MCF 10A (cell line): ENCODE results near the gene NEDD8. TPM values are rescaled to one million over a fixed set of nuclear protein-coding genes. Genes with fewer than 3 reads are reported as not detected.

Source experiments
- BruUV-seq: library from RNA; stranded (reverse); fragments of 400-500 nt; replicated peaks from 2 replicates; lab custom pipeline; 2021; lab: Mats Ljungman, UMichigan
- CTCF ChIA-PET: fragments of 300-600 bp; sonication (Branson Sonifier 250); formaldehyde crosslinking; extraction: SDS; loops from one replicate; lab custom pipeline; 2021; ENCODE audit warnings: antibody characterized with exemption, inconsistent platforms; lab: Yijun Ruan, JAX
- POLR2A ChIA-PET: fragments of 300-600, 350-650 bp; sonication (Branson Sonifier 250); formaldehyde crosslinking; extraction: SDS; loops from one replicate; lab custom pipeline; 2020; ENCODE audit warnings: antibody characterized with exemption, inconsistent platforms; lab: Yijun Ruan, JAX
- DNase-seq: peaks from one replicate; pipeline ENCODE4 v3.0.0-alpha.2; 2018; ENCODE audit not compliant: unreplicated experiment
- H3K27ac Mint-ChIP-seq: one replicate; pipeline ENCODE4 v1.8.0; 2022; ENCODE audit warnings: mild to moderate bottlenecking, low read depth, mixed read lengths; ENCODE audit not compliant: unreplicated experiment
- H3K27me3 Mint-ChIP-seq: one replicate; pipeline ENCODE4 v1.8.0; 2022; ENCODE audit warnings: mixed read lengths; ENCODE audit not compliant: insufficient read depth, unreplicated experiment
- H3K36me3 Mint-ChIP-seq: one replicate; pipeline ENCODE4 v1.8.0; 2022; ENCODE audit warnings: mild to moderate bottlenecking, moderate library complexity, mixed read lengths; ENCODE audit not compliant: insufficient read depth, unreplicated experiment
- H3K4me1 Mint-ChIP-seq: one replicate; pipeline ENCODE4 v1.8.0; 2022; ENCODE audit warnings: mixed read lengths; ENCODE audit not compliant: insufficient read depth, unreplicated experiment
- H3K4me3 Mint-ChIP-seq: one replicate; pipeline ENCODE4 v1.8.0; 2022; ENCODE audit warnings: mild to moderate bottlenecking, moderate library complexity, mixed read lengths; ENCODE audit not compliant: unreplicated experiment
- H3K9me3 Mint-ChIP-seq: one replicate; pipeline ENCODE4 v1.8.0; 2022; ENCODE audit warnings: mixed read lengths; ENCODE audit not compliant: unreplicated experiment
- intact Hi-C: fragments of 100-400 bp; cut with micrococcal nuclease; formaldehyde crosslinking; loops from 2 replicates; pipeline ENCODE4 v1.14.1; 2022
- total RNA-seq: library from RNA; stranded (reverse); gene quantifications from 2 replicates; pipeline ENCODE4 v1.2.3, GENCODE V29; 2022
- TF ChIP-seq, protein P1 (sequence below): fragments of 200-600 bp; IDR thresholded peaks from one replicate; pipeline ENCODE4 v1.8.0; 2022; ENCODE audit warnings: antibody characterized with exemption, mild to moderate bottlenecking; ENCODE audit not compliant: unreplicated experiment

The NEDD8 gene
- total RNA-seq, 1 experiment from 2014 or later: 243 TPM

DNA sequence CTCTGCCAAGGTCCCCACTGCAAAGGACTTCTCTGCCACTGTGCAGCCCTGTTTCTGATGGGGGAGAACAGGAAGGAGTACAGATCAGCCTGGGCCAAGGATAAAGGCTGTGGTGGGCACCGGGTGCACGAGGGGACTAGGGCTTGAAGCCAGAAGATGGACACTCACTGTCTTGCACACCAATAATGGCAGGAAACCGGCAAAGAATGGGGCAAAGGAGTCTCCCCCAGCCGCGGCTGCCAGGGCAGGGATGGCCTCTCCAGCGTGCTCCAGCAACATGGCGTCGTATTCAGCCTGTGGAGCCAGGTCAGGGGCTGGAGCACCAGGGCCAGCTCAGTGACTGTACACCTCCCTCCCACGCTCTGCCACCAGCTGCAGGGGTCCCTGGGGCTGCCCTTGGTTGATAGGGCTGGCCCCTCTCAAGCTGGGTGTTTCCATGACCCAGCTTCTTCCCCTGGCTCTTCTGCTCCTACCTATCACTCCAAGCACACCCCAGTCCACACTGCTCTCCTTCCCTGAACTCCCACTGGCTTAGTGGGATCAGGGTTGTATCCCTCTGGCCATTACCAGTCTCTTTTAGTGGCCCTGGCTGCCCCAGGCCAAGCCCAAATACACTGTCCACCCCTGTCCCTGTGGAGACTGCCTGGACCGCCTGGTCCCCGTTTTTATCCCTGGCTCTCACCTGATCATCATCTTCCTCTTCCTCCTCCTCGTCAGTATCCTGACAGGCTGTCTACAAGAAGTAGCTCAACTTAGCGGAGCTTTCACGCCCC is 49.9 kb downstream of the NEDD8 start:
- Mint-ChIP-seq H3K27me3 (no peaks in the 10 kb centered on the region), H3K36me3 (peaks cover 63% of the 10 kb centered on the region), H3K27ac (peak overlapping the region; percentile 14), H3K9me3 (no peaks in the 10 kb centered on the region), H3K4me3 (no peak overlapping the region), H3K4me1 (no peaks in the 10 kb centered on the region)
- no TSS peak for BruUV-seq
- no peak for DNase-seq
- ChIA-PET POLR2A (interaction anchor here (2.0 kb wide), 1 partner anchor 68 kb away, joined by 4 read pairs; the partner anchor contains the start of genes DCAF11 and NRL), CTCF (interaction anchor here (2.5 to 7.0 kb wide), 2 partner anchors 22 kb away, joined by 22 to 51 read pairs; partner anchors contain the start of gene IRF9)
- TF ChIP-seq, protein P1, sequence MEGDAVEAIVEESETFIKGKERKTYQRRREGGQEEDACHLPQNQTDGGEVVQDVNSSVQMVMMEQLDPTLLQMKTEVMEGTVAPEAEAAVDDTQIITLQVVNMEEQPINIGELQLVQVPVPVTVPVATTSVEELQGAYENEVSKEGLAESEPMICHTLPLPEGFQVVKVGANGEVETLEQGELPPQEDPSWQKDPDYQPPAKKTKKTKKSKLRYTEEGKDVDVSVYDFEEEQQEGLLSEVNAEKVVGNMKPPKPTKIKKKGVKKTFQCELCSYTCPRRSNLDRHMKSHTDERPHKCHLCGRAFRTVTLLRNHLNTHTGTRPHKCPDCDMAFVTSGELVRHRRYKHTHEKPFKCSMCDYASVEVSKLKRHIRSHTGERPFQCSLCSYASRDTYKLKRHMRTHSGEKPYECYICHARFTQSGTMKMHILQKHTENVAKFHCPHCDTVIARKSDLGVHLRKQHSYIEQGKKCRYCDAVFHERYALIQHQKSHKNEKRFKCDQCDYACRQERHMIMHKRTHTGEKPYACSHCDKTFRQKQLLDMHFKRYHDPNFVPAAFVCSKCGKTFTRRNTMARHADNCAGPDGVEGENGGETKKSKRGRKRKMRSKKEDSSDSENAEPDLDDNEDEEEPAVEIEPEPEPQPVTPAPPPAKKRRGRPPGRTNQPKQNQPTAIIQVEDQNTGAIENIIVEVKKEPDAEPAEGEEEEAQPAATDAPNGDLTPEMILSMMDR: no peak
- intact Hi-C loops: no loop called here

DNA sequence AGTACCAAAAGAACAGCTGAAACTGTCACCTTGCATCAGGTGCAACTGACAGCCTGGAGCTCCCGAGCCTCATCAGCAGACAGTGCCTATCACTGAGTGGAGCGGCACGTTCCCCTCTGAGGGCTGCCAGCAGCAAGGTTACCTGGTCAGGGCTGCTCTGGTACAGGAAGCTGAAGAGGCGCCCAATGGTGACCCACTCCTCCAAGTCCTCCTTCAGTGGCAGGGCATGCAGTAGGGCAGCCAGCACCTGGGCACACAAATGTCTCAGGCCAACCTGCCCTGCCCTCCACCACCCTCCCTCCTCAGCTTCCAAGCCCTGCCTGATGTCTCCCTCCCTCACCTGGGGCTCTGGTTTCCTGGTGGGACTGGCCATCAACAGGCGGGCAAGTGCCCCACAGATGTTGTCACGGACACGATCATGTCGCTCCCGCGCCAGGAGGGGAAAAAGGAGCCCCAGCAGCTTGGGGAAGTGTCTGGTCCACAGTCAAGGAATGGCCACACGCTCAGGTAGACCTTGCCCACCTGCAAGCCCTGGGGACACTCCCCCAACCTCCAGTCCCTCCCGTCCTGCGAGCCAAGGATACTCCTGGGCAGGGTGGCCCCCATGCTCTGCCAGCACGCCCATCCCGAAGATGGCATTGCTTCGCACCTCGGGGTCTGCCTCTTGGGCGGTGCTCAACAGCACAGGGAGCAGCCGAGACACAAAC is 50.6 kb downstream of the NEDD8 start:
- TF ChIP-seq, protein P1: no peak
- ChIA-PET POLR2A (interaction anchor here (0.7 to 2.0 kb wide), 3 partner anchors 14 to 79 kb away, joined by 3 to 12 read pairs (median 4); partner anchors contain the start of genes DCAF11, NRL and TM9SF1), CTCF (interaction anchor here (0.6 to 2.5 kb wide), 4 partner anchors 12 to 152 kb away, joined by 3 to 22 read pairs (median 4); partner anchors contain the start of genes CIDEB and IRF9)
- no peak overlapping the region for H3K27ac Mint-ChIP-seq
- H3K27me3 Mint-ChIP-seq: no peaks in the 10 kb centered on the region
- H3K4me3 Mint-ChIP-seq: no peak overlapping the region
- BruUV-seq: no TSS peak
- DNase-seq: no peak
- H3K36me3 Mint-ChIP-seq: peaks cover 60% of the 10 kb centered on the region
- intact Hi-C loops: no loop called here
- no peaks in the 10 kb centered on the region for H3K4me1 Mint-ChIP-seq
- H3K9me3 Mint-ChIP-seq: no peaks in the 10 kb centered on the region

DNA sequence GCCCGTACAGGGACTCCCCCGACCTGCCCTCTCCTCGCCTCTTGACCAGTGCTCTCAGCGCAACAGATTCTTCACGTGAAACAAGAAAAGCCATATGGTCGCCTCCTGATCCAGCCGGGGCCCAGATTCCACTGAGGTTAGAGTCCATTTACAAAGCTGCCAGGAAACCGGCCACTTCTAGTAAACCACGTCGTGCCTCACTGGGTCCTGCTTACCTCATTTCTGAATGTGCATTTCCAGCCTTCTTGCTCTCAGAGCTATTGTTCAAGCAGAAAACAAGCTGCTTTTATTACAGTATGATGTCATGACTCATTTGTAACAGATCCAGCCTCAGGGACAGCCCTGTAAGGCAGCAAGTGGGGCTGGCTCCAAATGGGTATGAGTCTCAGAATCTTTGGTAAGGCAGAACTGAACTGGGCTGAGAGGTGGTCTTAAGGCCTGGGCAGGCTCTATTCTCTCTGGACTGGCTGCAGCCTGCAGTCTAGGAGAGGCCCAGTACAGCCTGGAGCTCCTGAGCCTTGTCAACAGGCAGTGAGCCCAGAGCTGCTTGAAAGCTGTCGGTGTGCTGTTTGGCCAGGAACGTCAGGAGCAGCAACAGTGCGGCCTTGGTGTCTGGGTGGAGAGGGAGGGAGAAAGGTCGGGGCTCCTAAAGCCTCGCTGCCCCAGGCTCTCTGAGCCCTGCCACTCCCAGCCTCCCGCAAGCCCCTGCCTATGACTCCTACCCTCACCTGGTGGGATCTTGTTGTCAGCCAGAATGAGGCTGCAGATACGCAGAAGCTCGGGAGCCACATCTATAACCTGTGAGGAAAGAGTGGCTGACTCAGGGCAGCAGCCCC is 52.0 kb downstream of the NEDD8 start:
- Mint-ChIP-seq H3K4me1 (no peaks in the 10 kb centered on the region), H3K4me3 (no peak overlapping the region), H3K9me3 (no peaks in the 10 kb centered on the region), H3K27ac (no peak overlapping the region), H3K36me3 (peaks cover 57% of the 10 kb centered on the region), H3K27me3 (no peaks in the 10 kb centered on the region)
- no peak for DNase-seq
- intact Hi-C loops: no loop called here
- CTCF ChIA-PET: interaction anchor here (0.7 to 2.5 kb wide), 4 partner anchors 9 to 90 kb away, joined by 3 to 22 read pairs (median 4); partner anchors contain the start of gene IRF9
- no TSS peak for BruUV-seq
- TF ChIP-seq, protein P1: no peak
- POLR2A ChIA-PET: interaction anchor here (0.5 to 2.9 kb wide), 7 partner anchors 8 to 1199 kb away, joined by 3 to 12 read pairs (median 3); partner anchors contain the start of genes DCAF11, EMC9, IPO4 and NRL
